Measurements from ENCODE around the gene MSH2.

DNA sequence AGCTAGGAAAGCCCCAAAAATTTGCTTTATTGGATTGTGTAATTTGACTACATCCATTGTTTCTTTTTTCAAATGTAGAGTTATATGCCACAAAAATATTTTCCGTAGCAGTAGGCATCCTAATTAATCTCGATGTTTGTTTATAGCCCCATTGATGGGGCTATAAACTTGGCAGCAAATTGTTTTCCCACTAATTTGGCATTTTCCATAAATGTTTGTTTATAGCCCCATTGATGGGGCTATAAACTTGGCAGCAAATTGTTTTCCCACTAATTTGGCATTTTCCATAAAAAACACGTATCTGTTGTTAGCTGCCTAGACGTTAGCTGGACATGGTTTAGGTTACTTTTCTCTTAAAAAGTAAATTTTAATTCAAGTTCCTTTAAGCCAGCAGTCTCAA, 23.8 kb downstream of the MSH2 start:
- TF ChIP-seq CTCF (conservative IDR thresholded peaks at IDR 0.05 in 1 of 2, IDR thresholded peaks at IDR 0.05 in 1 of 2; ENCODE audit: low read depth in 1 of 2, low read length in 2 of 2) (no peak), EZH2 (IDR thresholded peaks at IDR 0.05; ENCODE audit: low read length, missing control alignments) (no peak)
